Aorta (tissue), 5 donors: ENCODE measurements around the gene BTBD7. TPM values are rescaled to one million over a fixed set of nuclear protein-coding genes. Genes with fewer than 3 reads are reported as not detected.

Experiments
- ATAC-seq: fragments of 200-7000 bp; cut with Tn5 transposase; one replicate; pipeline ENCODE4 v1.9.1; 2022; ENCODE audit warnings: moderate library complexity; ENCODE audit not compliant: low FRiP score
- DNase-seq, 2 donors: peaks; one replicate each; pipeline ENCODE4 v3.0.0-alpha.2; 2020
- H3K27ac ChIP-seq, 2 donors: one replicate each; pipeline ENCODE4 v1.5.1; 2013; ENCODE audit warnings: low read length in 2 of 2, mild to moderate bottlenecking in 2 of 2, moderate library complexity in 2 of 2, control low read depth in 1 of 2, inconsistent platforms in 1 of 2, low read depth in 1 of 2
- H3K27me3 ChIP-seq, 2 donors: one replicate each; pipeline ENCODE4 v1.6.1; 2013; ENCODE audit warnings: control low read depth in 1 of 2, low read length in 1 of 2, mild to moderate bottlenecking in 1 of 2, moderate library complexity in 1 of 2; ENCODE audit not compliant: insufficient read depth in 2 of 2, control insufficient read depth in 1 of 2
- H3K36me3 ChIP-seq, 2 donors: one replicate each; pipeline ENCODE4 v1.6.1; 2013; ENCODE audit warnings: control low read depth in 1 of 2, low read length in 1 of 2, mild to moderate bottlenecking in 1 of 2; ENCODE audit not compliant: insufficient read depth in 2 of 2, control insufficient read depth in 1 of 2
- H3K4me1 ChIP-seq, 2 donors: one replicate each; pipeline ENCODE4 v1.6.1; 2013; ENCODE audit warnings: low read length in 2 of 2, control low read depth in 1 of 2, mild to moderate bottlenecking in 1 of 2, moderate library complexity in 1 of 2; ENCODE audit not compliant: insufficient read depth in 2 of 2, control insufficient read depth in 1 of 2
- H3K4me3 ChIP-seq, 2 donors: one replicate each; pipeline ENCODE4 v1.5.1; 2013; ENCODE audit warnings: low read length in 2 of 2, control low read depth in 1 of 2, mild to moderate bottlenecking in 1 of 2
- H3K9me3 ChIP-seq: one replicate; pipeline ENCODE4 v1.6.1; 2013; ENCODE audit warnings: mild to moderate bottlenecking, low read length; ENCODE audit not compliant: control insufficient read depth
- WGBS, 2 donors: extraction: QIAGEN DNeasy Blood & Tissue Kit; methylation state at CpG; one replicate each; pipeline ENCODE4 v1.1.7; 2013; 5-methylcytosine and 5-hydroxymethylcytosine counted together
- intact Hi-C, 2 donors: fragments of 100-400 bp; cut with DNase I; formaldehyde crosslinking; loops; one replicate each; pipeline versions ENCODE4 v1.14.2 to v1.15.0; 2022
- polyA plus RNA-seq, 2 donors: library from polyadenylated mRNA; stranded (reverse); fragments of 200-250 nt; gene quantifications; one replicate each; pipeline ENCODE4 v1.2.3, GENCODE V29; 2013
- total RNA-seq, 2 donors: library from RNA; stranded (reverse); fragmentation: NEBNext Ultra II Directional; extraction: Animal tissue kit (Norgen Biotek cat#: 25700); gene quantifications; one replicate each; pipeline ENCODE4 v1.2.1, GENCODE V29; 2021
- donor health status: healthy with polysubstance abuse.
- donor health status: Bipolar disorder and iron deficiency.
- donor health status: DM: no; HTN: no; CAD: no.
- donor health status: DM: no; HTN: no; CAD: no.
- donor health status: DM: yes; HTN: yes; CAD: no.

BTBD7 gene
- total and polyA plus RNA-seq, 4 donors: 7.4 to 51.2 (median 24.0) TPM

- H3K27ac ChIP-seq: no peak overlapping the region
- peak; percentile 49 to 78 for DNase-seq
- peaks cover 0 to 6% of the 10 kb centered on the region in 2 donors for H3K36me3 ChIP-seq
- intact Hi-C loops: no loop called here
- peak overlapping the region in 1 of 2 donors; percentile 14 for H3K4me3 ChIP-seq
- no peaks in the 10 kb centered on the region for H3K4me1 ChIP-seq
- H3K27me3 ChIP-seq: no peaks in the 10 kb centered on the region
- no peak for ATAC-seq
- H3K9me3 ChIP-seq: no peaks in the 10 kb centered on the region
- WGBS, 2 donors: 23 to 25% methylated on average over 39 of the region's 39 CpGs
These were observed 101.5 kb downstream of the BTBD7 start for GRCh38 chr14:93231129-93231979.

GRCh38 chr14:93230539-93230938, 102.3 kb downstream of the BTBD7 start:
- intact Hi-C loops: no loop called here
- no peaks in the 10 kb centered on the region for H3K9me3 ChIP-seq
- H3K4me1 ChIP-seq: no peaks in the 10 kb centered on the region
- DNase-seq (no peak), ATAC-seq (no peak)
- no peak overlapping the region for H3K27ac ChIP-seq
- peaks cover 3 to 6% of the 10 kb centered on the region in 2 donors for H3K36me3 ChIP-seq
- H3K4me3 ChIP-seq: no peak overlapping the region
- no peaks in the 10 kb centered on the region for H3K27me3 ChIP-seq
- 95 to 97% methylated on average over 16 of the region's 16 CpGs for WGBS, 2 donors

- H3K27me3 ChIP-seq: no peaks in the 10 kb centered on the region
- H3K4me3 ChIP-seq: no peak overlapping the region
- ATAC-seq: no peak
- H3K27ac ChIP-seq: no peak overlapping the region
- H3K36me3 ChIP-seq: peaks cover 3 to 6% of the 10 kb centered on the region in 2 donors
- WGBS, 2 donors: 97 to 98% methylated on average over 8 of the region's 8 CpGs
- H3K4me1 ChIP-seq: no peaks in the 10 kb centered on the region
- intact Hi-C loops: no loop called here
- DNase-seq: no peak
- no peaks in the 10 kb centered on the region for H3K9me3 ChIP-seq
These were observed 104.3 kb downstream of the BTBD7 start for GRCh38 chr14:93228550-93228949.

- no peak overlapping the region for H3K27ac ChIP-seq
- H3K4me3 ChIP-seq: no peak overlapping the region
- ATAC-seq: no peak
- H3K9me3 ChIP-seq: no peaks in the 10 kb centered on the region
- no peaks in the 10 kb centered on the region for H3K27me3 ChIP-seq
- intact Hi-C loops: no loop called here
- H3K4me1 ChIP-seq: no peaks in the 10 kb centered on the region
- no peak for DNase-seq
- WGBS, 2 donors: 97 to 99% methylated on average over 27 of the region's 27 CpGs
- peaks cover 3 to 6% of the 10 kb centered on the region in 2 donors for H3K36me3 ChIP-seq
These were observed 109.3 kb downstream of the BTBD7 start for GRCh38 chr14:93223565-93223964.

GRCh38 chr14:93220509-93220908, 112.3 kb downstream of the BTBD7 start:
- Histone ChIP-seq H3K36me3 (peaks cover 1 to 6% of the 10 kb centered on the region in 2 donors), H3K4me1 (no peaks in the 10 kb centered on the region), H3K4me3 (no peak overlapping the region), H3K27ac (no peak overlapping the region), H3K27me3 (no peaks in the 10 kb centered on the region), H3K9me3 (no peaks in the 10 kb centered on the region)
- ATAC-seq: no peak
- intact Hi-C loops: no loop called here
- DNase-seq: no peak

- DNase-seq: no peak
- no peaks in the 10 kb centered on the region for H3K9me3 ChIP-seq
- H3K36me3 ChIP-seq: peaks cover 1 to 6% of the 10 kb centered on the region in 2 donors
- no peak overlapping the region for H3K27ac ChIP-seq
- ATAC-seq: no peak
- no peaks in the 10 kb centered on the region for H3K4me1 ChIP-seq
- H3K27me3 ChIP-seq: no peaks in the 10 kb centered on the region
- no peak overlapping the region for H3K4me3 ChIP-seq
- intact Hi-C loops: no loop called here
- 44 to 45% methylated on average over 3 of the region's 3 CpGs for WGBS, 2 donors
These were observed 113.6 kb downstream of the BTBD7 start for GRCh38 chr14:93219103-93219726.

GRCh38 chr14:93214598-93214997, 118.2 kb downstream of the BTBD7 start:
- H3K36me3 ChIP-seq: peaks cover 1 to 6% of the 10 kb centered on the region in 2 donors
- H3K27ac ChIP-seq: no peak overlapping the region
- no peak overlapping the region for H3K4me3 ChIP-seq
- H3K9me3 ChIP-seq: no peaks in the 10 kb centered on the region
- ATAC-seq (no peak), DNase-seq (no peak)
- intact Hi-C loops: no loop called here
- no peaks in the 10 kb centered on the region for H3K27me3 ChIP-seq
- no peaks in the 10 kb centered on the region for H3K4me1 ChIP-seq
- 91 to 92% methylated on average over 2 of the region's 2 CpGs for WGBS, 2 donors

- no peaks in the 10 kb centered on the region for H3K9me3 ChIP-seq
- ATAC-seq (no peak), DNase-seq (no peak)
- peaks cover 1 to 6% of the 10 kb centered on the region in 2 donors for H3K36me3 ChIP-seq
- WGBS, 2 donors: 81 to 84% methylated on average over 3 of the region's 3 CpGs
- H3K27ac ChIP-seq: no peak overlapping the region
- H3K4me3 ChIP-seq: no peak overlapping the region
- no peaks in the 10 kb centered on the region for H3K4me1 ChIP-seq
- intact Hi-C loops: no loop called here
- H3K27me3 ChIP-seq: no peaks in the 10 kb centered on the region
These were observed 120.4 kb downstream of the BTBD7 start for GRCh38 chr14:93212432-93212831.
